ENCODE measurements around the gene PTPDC1.

Gene PTPDC1

GRCh38 chr9:94076557-94076956 is 7.7 kb upstream of the PTPDC1 start:
- H3K36me3 ChIP-seq (ENCODE audit: control insufficient read depth, insufficient read depth, low read length) = peaks cover 6% of the 10 kb centered on the region
- H3K9me3 ChIP-seq (ENCODE audit: control insufficient read depth, insufficient read depth, low read depth, low read length) = no peaks in the 10 kb centered on the region
- no peak overlapping the region for H3K27ac ChIP-seq (ENCODE audit: low read depth, low read length)
- H3K4me3 ChIP-seq (ENCODE audit: low read depth, low read length) = no peak overlapping the region
- H3K27me3 ChIP-seq (ENCODE audit: control insufficient read depth, insufficient read depth, low read length) = no peaks in the 10 kb centered on the region
- no peaks in the 10 kb centered on the region for H3K4me1 ChIP-seq (ENCODE audit: control insufficient read depth, insufficient read depth, low read length)
- H3K9ac ChIP-seq (ENCODE audit: low read length) = no peak overlapping the region

- H3K4me1 ChIP-seq (ENCODE audit: control insufficient read depth, insufficient read depth, low read length) = no peaks in the 10 kb centered on the region
- no peaks in the 10 kb centered on the region for H3K27me3 ChIP-seq (ENCODE audit: control insufficient read depth, insufficient read depth, low read length)
- H3K9ac ChIP-seq (ENCODE audit: low read length) = no peak overlapping the region
- no peak overlapping the region for H3K4me3 ChIP-seq (ENCODE audit: low read depth, low read length)
- H3K27ac ChIP-seq (ENCODE audit: low read depth, low read length) = no peak overlapping the region
- H3K9me3 ChIP-seq (ENCODE audit: control insufficient read depth, insufficient read depth, low read depth, low read length) = no peaks in the 10 kb centered on the region
- peaks cover 6% of the 10 kb centered on the region; the same call in 1 of the 2 replicates for H3K36me3 ChIP-seq (ENCODE audit: control insufficient read depth, insufficient read depth, low read length)
These were observed 6.2 kb upstream of the PTPDC1 start for GRCh38 chr9:94078086-94078485.

GRCh38 chr9:94079236-94079635 is 5.0 kb upstream of the PTPDC1 start:
- no peak overlapping the region for H3K9ac ChIP-seq (ENCODE audit: low read length)
- no peaks in the 10 kb centered on the region for H3K27me3 ChIP-seq (ENCODE audit: control insufficient read depth, insufficient read depth, low read length)
- H3K36me3 ChIP-seq (ENCODE audit: control insufficient read depth, insufficient read depth, low read length) = peaks cover 2% of the 10 kb centered on the region; the same call in 1 of the 2 replicates
- H3K4me1 ChIP-seq (ENCODE audit: control insufficient read depth, insufficient read depth, low read length) = 0 out of 2 replicates have a peak, but pooled peaks cover under 1% of the 10 kb centered on the region
- H3K4me3 ChIP-seq (ENCODE audit: low read depth, low read length) = no peak overlapping the region
- H3K9me3 ChIP-seq (ENCODE audit: control insufficient read depth, insufficient read depth, low read depth, low read length) = no peaks in the 10 kb centered on the region
- H3K27ac ChIP-seq (ENCODE audit: low read depth, low read length) = no peak overlapping the region

- no peak overlapping the region for H3K9ac ChIP-seq (ENCODE audit: low read length)
- peaks cover 10% of the 10 kb centered on the region for H3K4me1 ChIP-seq (ENCODE audit: control insufficient read depth, insufficient read depth, low read length)
- no peak overlapping the region for H3K27ac ChIP-seq (ENCODE audit: low read depth, low read length)
- no peak overlapping the region for H3K4me3 ChIP-seq (ENCODE audit: low read depth, low read length)
- H3K27me3 ChIP-seq (ENCODE audit: control insufficient read depth, insufficient read depth, low read length) = no peaks in the 10 kb centered on the region
- no peaks in the 10 kb centered on the region for H3K9me3 ChIP-seq (ENCODE audit: control insufficient read depth, insufficient read depth, low read depth, low read length)
- H3K36me3 ChIP-seq (ENCODE audit: control insufficient read depth, insufficient read depth, low read length) = no peaks in the 10 kb centered on the region
These were observed 4.0 kb upstream of the PTPDC1 start for GRCh38 chr9:94080249-94080648.

- H3K36me3 ChIP-seq (ENCODE audit: control insufficient read depth, insufficient read depth, low read length) = no peaks in the 10 kb centered on the region
- H3K27ac ChIP-seq (ENCODE audit: low read depth, low read length) = no peak overlapping the region
- no peak overlapping the region for H3K9ac ChIP-seq (ENCODE audit: low read length)
- H3K4me3 ChIP-seq (ENCODE audit: low read depth, low read length) = no peak overlapping the region
- no peaks in the 10 kb centered on the region for H3K27me3 ChIP-seq (ENCODE audit: control insufficient read depth, insufficient read depth, low read length)
- H3K4me1 ChIP-seq (ENCODE audit: control insufficient read depth, insufficient read depth, low read length) = peaks cover 11% of the 10 kb centered on the region
- no peaks in the 10 kb centered on the region for H3K9me3 ChIP-seq (ENCODE audit: control insufficient read depth, insufficient read depth, low read depth, low read length)
These were observed 2.8 kb upstream of the PTPDC1 start for GRCh38 chr9:94081435-94081834.

- H3K9ac ChIP-seq (ENCODE audit: low read length) = no peak overlapping the region
- H3K27ac ChIP-seq (ENCODE audit: low read depth, low read length) = no peak overlapping the region
- H3K36me3 ChIP-seq (ENCODE audit: control insufficient read depth, insufficient read depth, low read length) = no peaks in the 10 kb centered on the region
- no peak overlapping the region for H3K4me3 ChIP-seq (ENCODE audit: low read depth, low read length)
- peaks cover 15% of the 10 kb centered on the region for H3K4me1 ChIP-seq (ENCODE audit: control insufficient read depth, insufficient read depth, low read length)
- no peaks in the 10 kb centered on the region for H3K9me3 ChIP-seq (ENCODE audit: control insufficient read depth, insufficient read depth, low read depth, low read length)
- no peaks in the 10 kb centered on the region for H3K27me3 ChIP-seq (ENCODE audit: control insufficient read depth, insufficient read depth, low read length)
These were observed 2.3 kb upstream of the PTPDC1 start for GRCh38 chr9:94081864-94082463.

- no peak overlapping the region for H3K4me3 ChIP-seq (ENCODE audit: low read depth, low read length)
- no peaks in the 10 kb centered on the region for H3K36me3 ChIP-seq (ENCODE audit: control insufficient read depth, insufficient read depth, low read length)
- no peak overlapping the region for H3K27ac ChIP-seq (ENCODE audit: low read depth, low read length)
- H3K27me3 ChIP-seq (ENCODE audit: control insufficient read depth, insufficient read depth, low read length) = no peaks in the 10 kb centered on the region
- peaks cover 15% of the 10 kb centered on the region for H3K4me1 ChIP-seq (ENCODE audit: control insufficient read depth, insufficient read depth, low read length)
- no peak overlapping the region for H3K9ac ChIP-seq (ENCODE audit: low read length)
- H3K9me3 ChIP-seq (ENCODE audit: control insufficient read depth, insufficient read depth, low read depth, low read length) = no peaks in the 10 kb centered on the region
These were observed 1.7 kb upstream of the PTPDC1 start for GRCh38 chr9:94082553-94082952.

- H3K27me3 ChIP-seq (ENCODE audit: control insufficient read depth, insufficient read depth, low read length) = no peaks in the 10 kb centered on the region
- no peak overlapping the region for H3K4me3 ChIP-seq (ENCODE audit: low read depth, low read length)
- no peak overlapping the region for H3K9ac ChIP-seq (ENCODE audit: low read length)
- H3K36me3 ChIP-seq (ENCODE audit: control insufficient read depth, insufficient read depth, low read length) = peaks cover under 1% of the 10 kb centered on the region; the same call in 1 of the 2 replicates
- peaks cover 15% of the 10 kb centered on the region for H3K4me1 ChIP-seq (ENCODE audit: control insufficient read depth, insufficient read depth, low read length)
- no peaks in the 10 kb centered on the region for H3K9me3 ChIP-seq (ENCODE audit: control insufficient read depth, insufficient read depth, low read depth, low read length)
- no peak overlapping the region for H3K27ac ChIP-seq (ENCODE audit: low read depth, low read length)
These were observed 1.3 kb upstream of the PTPDC1 start for GRCh38 chr9:94082956-94083355.

GRCh38 chr9:94083384-94083783 is 880 bp upstream of the PTPDC1 start:
- Histone ChIP-seq H3K36me3 (ENCODE audit: control insufficient read depth, insufficient read depth, low read length) (peaks cover 5% of the 10 kb centered on the region; the same call in 1 of the 2 replicates), H3K4me3 (ENCODE audit: low read depth, low read length) (no peak overlapping the region), H3K27ac (ENCODE audit: low read depth, low read length) (no peak overlapping the region), H3K9ac (ENCODE audit: low read length) (no peak overlapping the region), H3K27me3 (ENCODE audit: control insufficient read depth, insufficient read depth, low read length) (no peaks in the 10 kb centered on the region), H3K9me3 (ENCODE audit: control insufficient read depth, insufficient read depth, low read depth, low read length) (no peaks in the 10 kb centered on the region), H3K4me1 (ENCODE audit: control insufficient read depth, insufficient read depth, low read length) (peaks cover 15% of the 10 kb centered on the region)

- Histone ChIP-seq H3K36me3 (ENCODE audit: control insufficient read depth, insufficient read depth, low read length) (peaks cover 7% of the 10 kb centered on the region; the same call in 1 of the 2 replicates), H3K9ac (ENCODE audit: low read length) (no peak overlapping the region), H3K27ac (ENCODE audit: low read depth, low read length) (no peak overlapping the region), H3K27me3 (ENCODE audit: control insufficient read depth, insufficient read depth, low read length) (no peaks in the 10 kb centered on the region), H3K4me3 (ENCODE audit: low read depth, low read length) (peak overlapping the region; percentile 17; the same call in 1 of the 2 replicates), H3K9me3 (ENCODE audit: control insufficient read depth, insufficient read depth, low read depth, low read length) (no peaks in the 10 kb centered on the region), H3K4me1 (ENCODE audit: control insufficient read depth, insufficient read depth, low read length) (peaks cover 15% of the 10 kb centered on the region)
These were observed 887 bp downstream of the PTPDC1 start for GRCh38 chr9:94085062-94085639.

GRCh38 chr9:94086486-94087345 is 2.5 kb downstream of the PTPDC1 start:
- Histone ChIP-seq H3K36me3 (ENCODE audit: control insufficient read depth, insufficient read depth, low read length) (peaks cover 7% of the 10 kb centered on the region; the same call in 1 of the 2 replicates), H3K27me3 (ENCODE audit: control insufficient read depth, insufficient read depth, low read length) (no peaks in the 10 kb centered on the region), H3K9ac (ENCODE audit: low read length) (no peak overlapping the region), H3K9me3 (ENCODE audit: control insufficient read depth, insufficient read depth, low read depth, low read length) (no peaks in the 10 kb centered on the region), H3K4me1 (ENCODE audit: control insufficient read depth, insufficient read depth, low read length) (peaks cover 15% of the 10 kb centered on the region), H3K4me3 (ENCODE audit: low read depth, low read length) (no peak overlapping the region), H3K27ac (ENCODE audit: low read depth, low read length) (no peak overlapping the region)
